ENCODE measurements around the gene LIN9. TPM values are rescaled to one million over a fixed set of nuclear protein-coding genes. Genes with fewer than 3 reads are reported as not detected.
A peak's percentile ranks its signal among the peaks of the same experiment; 100 is the strongest.

The LIN9 gene
- total RNA-seq, 4 donors from 2014 or later: 2.1 to 4.7 (median 2.8) TPM

DNA sequence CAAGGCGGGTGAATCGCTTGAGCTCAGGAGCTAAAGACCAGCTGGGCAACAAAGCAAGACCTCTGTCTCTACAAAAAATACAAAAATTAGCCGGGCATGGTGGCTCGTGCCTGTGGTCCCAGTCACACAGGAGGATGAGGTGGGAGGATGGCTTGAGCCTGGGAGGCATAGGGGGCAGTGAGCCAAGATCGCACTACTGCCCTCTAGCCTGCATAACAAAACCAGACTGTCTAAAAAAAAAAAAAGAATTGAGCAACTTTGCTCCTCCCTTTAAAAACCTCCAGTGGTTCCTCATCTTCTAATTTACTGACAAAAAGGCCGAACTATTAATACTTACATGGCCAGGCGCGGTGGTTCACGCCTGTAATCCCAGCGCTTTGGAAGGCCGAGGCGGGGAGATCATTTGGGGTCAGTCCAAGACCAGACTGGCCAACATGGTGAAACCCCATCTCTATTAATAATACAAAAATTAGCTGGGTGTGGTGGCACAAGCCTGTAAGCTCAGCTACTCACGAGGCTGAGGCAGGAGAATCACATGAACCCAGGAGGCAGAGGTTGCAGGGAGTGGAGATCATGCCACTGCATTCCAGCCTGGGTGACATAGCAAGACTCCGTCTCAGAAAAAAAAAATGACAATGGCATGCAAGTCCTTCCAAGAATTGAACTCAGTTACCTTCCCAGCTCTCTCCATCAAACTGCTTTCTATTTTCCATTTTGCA lies 126.8 kb downstream of the LIN9 start:
- no peaks in the 10 kb centered on the region for H3K36me3 ChIP-seq
- peak overlapping the region; percentile 65 to 80 (median 70) for H3K27ac ChIP-seq
- intact Hi-C loops (cut with DNase I; ENCODE audit: low total_unique reads) (no loop called here), in situ Hi-C loops (cut with MboI; ENCODE audit: low sequenced_read_pairs in 4 of 4) (loop anchor here in 1 of 4 donors (10.0 kb wide), 1 partner anchor 117 kb away; the partner anchor contains the start of gene H3-3A)
- DNase-seq (peak; percentile 45 to 70), ATAC-seq (peak; percentile 14 to 56)
- no peaks in the 10 kb centered on the region for H3K27me3 ChIP-seq
- peaks cover 27 to 45% of the 10 kb centered on the region in 2 donors for H3K4me1 ChIP-seq
- no peaks in the 10 kb centered on the region for H3K9me3 ChIP-seq
- TF ChIP-seq POLR2A (IDR thresholded peaks at IDR 0.05): no peak
- TF ChIP-seq, protein P1, sequence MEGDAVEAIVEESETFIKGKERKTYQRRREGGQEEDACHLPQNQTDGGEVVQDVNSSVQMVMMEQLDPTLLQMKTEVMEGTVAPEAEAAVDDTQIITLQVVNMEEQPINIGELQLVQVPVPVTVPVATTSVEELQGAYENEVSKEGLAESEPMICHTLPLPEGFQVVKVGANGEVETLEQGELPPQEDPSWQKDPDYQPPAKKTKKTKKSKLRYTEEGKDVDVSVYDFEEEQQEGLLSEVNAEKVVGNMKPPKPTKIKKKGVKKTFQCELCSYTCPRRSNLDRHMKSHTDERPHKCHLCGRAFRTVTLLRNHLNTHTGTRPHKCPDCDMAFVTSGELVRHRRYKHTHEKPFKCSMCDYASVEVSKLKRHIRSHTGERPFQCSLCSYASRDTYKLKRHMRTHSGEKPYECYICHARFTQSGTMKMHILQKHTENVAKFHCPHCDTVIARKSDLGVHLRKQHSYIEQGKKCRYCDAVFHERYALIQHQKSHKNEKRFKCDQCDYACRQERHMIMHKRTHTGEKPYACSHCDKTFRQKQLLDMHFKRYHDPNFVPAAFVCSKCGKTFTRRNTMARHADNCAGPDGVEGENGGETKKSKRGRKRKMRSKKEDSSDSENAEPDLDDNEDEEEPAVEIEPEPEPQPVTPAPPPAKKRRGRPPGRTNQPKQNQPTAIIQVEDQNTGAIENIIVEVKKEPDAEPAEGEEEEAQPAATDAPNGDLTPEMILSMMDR (IDR thresholded peaks at IDR 0.05 in 4 of 5, conservative IDR thresholded peaks at IDR 0.05 in 1 of 5): peak in 2 of 5 experiments; percentile 39 to 46
- no peak overlapping the region for H3K4me3 ChIP-seq

Other genes with a start within 250 kb of the LIN9 start
- 100 to 1,000 TPM; 163 to 289 (median 191) TPM for gene H3-3A, start 246.4 kb downstream of the LIN9 start, total RNA-seq
- 10 to 100 TPM; 31.1 to 43.9 (median 36.6) TPM for gene ACBD3, start 122.4 kb downstream of the LIN9 start, total RNA-seq
- not detected for gene MIXL1, start 85.5 kb downstream of the LIN9 start, total RNA-seq
- 100 to 1,000 TPM in 2 of 4 donors, 10 to 100 TPM in 2; 63.8 to 117 (median 99.7) TPM for gene PARP1, start 98.9 kb upstream of the LIN9 start, total RNA-seq
- gene STUM, start 239.6 kb upstream of the LIN9 start, total RNA-seq: 1 to 10 TPM in 2 of 4 donors, under 1 TPM in 2; 0.92 to 1.9 (median 1.0) TPM